NCI-H1048 (cell line): ENCODE data around the gene ASCL4.

Source experiments
- DNase-seq: peaks from one replicate; lab custom pipeline; 2025; lab: John Stamatoyannopoulos, UW

Gene ASCL4

DNA sequence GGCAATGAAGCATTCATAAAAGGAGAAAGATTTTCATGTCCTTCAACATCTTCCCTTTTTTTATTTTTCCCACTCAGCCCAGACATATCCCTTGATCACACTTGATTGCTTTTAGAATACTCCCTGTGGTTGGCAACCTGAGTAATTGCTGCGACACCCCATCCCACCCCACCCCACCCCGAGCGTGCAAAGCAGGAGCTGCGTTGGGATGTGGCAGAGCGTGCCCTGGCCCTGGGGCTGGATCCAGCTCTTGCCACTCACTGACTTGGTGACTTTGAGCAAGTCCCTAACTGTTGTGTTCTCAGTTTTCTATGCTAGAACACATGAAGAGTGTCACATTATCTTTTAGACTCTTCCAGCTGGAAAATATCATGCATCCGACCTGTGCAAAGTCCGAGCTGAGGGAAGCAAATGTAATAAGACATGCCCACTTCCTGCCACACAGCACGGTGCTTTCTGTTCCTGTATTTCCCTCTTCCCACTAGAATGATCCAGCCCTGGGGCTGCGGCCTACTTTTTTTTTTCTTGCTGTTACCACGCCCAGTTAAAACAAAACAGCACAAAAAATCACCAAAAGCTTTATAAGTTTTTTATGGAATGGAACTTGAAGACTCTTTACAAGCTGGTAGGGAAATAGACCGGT, 4.0 kb downstream of the ASCL4 start:
- DNase-seq = no peak

DNA sequence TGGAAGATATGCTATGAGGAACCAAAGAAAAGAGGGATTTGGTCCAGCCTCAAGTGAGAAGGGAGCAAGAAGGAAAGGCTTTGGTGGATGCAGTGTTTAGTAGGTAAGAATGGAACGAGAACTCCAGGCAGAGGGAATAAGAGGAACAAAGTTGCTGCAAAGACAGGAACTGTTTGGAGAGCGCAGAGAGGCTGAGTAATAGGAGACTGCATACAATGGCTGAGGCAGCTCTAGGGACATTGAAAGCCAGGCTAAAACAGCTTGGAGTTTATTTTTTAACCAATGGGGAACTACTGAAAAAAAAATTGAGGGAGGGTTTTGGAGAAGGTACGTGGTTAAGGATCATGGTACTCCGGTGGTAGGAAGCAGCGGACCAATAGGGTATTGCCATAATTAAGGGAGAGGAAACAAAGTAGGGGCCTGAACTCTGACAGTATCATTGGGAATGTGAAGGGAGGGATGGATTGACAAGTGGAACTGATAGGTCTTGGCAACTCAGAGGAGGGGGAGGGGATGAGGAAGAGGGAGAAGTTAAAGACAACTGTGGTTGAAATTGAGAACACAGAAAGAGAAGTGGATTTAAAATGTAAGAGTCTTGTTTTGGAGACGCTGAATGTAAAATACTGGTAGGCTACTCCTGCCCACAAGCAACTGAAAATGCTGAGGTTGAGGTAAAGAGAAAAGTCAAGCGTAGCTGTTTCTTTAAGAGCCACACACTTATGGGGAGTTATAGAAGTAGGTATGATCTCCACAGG, 4.8 kb downstream of the ASCL4 start:
- DNase-seq = no peak

DNA sequence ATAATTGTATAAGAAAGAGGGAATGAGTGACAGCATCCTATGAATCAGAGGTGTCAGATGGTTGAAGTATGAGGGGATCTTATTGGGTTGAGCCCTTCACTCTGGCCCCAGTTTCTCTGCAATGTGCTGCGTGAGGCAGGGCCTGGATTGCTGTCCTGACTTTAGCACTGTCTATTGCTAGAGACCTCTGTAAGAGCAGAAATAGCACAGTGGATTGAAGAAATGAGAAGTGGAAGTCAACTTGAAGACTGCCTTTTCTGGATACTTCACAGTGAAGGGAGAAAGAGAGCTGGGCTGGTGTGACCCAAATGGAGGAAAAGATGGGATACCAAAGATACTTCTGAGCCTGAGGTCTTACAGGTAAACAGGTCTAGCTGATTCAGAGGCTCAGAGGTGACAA, 5.8 kb downstream of the ASCL4 start:
- DNase-seq = no peak

DNA sequence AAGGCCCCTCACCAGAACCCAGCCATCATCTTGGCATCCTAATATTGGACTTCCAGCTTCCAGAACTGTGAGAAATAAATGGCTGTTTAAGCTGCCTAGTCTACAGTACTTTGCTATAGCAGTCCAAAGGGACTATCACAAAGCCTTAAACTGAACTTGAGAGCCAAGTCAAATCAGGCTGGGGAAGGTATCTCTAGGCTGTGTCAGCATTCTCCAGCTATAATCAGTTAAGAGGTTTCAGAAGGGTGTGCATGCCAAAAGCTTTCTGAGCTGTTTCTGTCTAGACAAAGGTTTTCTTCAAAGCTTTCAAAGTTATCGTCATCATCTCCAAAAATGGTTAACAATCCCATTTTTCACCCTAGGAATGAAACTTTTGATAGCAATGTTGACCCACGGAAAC, 7.6 kb downstream of the ASCL4 start:
- DNase-seq = no peak

DNA sequence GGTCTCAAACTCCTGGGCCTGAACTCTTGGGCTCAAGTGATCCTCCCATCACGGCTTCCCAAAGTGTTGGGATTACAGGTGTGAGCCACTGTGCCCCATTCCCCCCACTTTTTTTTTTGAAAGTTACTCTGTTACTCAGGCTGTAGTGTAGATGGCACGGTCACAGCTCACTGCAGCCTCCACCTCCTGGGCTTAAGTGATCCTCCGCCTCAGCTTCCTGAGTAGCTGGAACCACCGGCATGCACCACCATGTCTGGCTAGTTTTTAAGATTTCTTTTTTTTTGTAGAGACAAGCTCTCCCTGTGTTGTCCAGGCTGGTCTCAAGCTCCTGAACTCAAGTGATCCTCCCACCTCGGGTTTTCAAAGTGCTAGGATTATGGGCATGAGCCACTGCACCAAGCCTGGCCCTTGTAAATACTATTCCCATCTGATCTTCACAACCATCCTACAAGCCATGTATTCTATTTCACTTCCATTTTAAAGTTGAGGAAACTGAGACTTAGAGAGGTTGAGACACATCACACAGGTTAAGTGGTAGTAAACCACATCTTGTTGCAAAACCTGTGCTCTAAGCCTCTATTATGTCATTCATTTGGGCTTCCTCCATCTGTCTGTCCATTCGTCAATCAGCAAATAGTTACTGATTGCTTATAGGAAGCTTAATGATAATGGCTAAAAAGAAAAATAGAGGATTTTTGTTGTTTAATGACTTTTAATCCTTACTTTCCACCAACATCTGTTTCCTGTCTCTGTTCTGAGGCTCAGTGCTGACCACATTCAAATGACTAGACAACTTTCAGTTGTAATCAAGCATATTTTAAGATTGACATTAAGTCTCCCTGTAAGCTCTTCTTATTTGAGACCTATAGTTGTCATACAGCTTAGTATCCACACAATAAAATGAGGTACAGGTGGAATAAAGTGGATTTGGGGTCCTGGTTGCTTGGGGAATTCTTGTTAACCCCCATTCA, 9.2 kb downstream of the ASCL4 start:
- DNase-seq = no peak

DNA sequence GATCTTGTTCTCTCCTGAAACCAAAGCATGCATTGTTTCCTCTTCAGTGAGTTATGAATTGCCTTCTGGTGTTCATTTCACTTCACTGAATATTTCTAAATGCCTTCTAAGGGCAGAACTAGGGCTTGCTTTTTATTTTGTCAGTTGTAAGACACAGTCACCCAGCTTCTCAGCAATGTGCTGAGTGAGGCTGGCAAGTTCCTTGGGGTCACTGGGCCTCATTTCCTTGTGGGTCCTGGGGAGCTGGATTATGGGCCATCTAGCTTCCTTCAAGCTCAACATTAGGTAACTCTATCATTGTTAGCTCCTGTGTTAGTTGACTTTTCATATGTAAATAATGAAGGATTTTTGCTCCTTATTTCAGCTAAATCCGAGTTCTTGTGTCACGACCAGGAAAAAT, 13.8 kb downstream of the ASCL4 start:
- no peak for DNase-seq

DNA sequence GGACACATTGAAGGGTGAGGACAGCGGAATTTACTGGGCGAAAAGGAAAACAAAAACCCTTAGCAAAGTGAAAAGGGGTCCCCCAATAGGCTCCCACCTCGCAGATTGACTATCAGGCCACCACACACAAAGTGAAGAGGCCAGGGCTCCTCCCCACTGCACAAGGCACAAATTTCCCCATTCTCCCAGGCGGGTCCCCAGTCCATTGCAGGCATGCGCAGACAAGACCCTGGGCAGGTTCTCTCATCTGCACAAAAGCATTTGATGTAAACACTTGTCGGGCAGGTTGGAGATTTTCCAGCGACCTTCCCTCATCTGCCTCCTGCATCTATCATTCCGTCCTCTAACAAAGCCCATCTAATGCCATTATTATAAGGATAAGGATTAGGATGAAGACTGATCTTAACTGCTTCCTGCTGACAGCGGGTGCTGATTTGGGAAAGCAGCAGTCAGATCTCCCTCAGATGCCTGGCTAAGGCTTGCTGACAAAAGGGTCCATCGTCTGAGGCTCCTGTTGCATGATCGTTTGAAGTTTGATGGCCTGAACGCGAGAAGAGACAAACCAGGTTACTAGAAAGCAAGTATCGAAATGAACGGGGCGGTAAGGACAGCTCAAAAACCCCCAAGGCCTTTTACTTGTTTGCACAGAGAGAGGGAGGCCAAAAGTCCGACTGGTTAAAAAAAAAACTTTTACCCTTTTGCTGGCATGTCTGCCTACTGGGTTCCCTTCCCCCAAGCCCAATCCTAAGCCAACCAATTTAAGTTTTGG, 14.4 kb downstream of the ASCL4 start:
- DNase-seq = no peak

DNA sequence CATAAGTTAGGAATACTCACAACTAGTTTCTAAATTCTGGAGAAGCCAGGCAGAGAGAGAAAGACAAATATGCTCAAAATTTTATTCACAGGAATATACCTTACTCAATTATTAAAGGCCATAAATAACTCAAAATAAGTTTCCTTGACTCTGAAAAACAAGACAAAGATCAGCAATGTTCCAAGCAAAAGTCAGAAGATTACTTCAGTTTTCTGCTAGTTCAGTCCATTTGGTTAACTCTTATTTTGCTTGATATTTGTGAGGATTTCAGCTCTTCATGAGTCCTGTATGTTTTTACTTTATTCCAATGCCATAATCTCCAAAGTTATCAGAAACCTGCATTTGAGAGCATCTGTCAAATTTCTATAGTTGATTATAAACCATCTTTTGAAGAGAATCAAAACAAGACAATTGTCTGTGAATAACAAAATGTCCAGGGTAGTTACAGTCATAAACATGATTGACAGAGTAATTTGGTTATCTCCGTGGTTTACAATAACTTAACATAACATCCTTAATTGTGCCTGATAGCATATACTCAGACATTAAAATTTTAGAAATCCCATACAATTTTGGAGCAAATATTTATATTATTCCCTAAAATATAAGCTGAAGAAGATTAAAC, 17.1 kb downstream of the ASCL4 start:
- DNase-seq = no peak

DNA sequence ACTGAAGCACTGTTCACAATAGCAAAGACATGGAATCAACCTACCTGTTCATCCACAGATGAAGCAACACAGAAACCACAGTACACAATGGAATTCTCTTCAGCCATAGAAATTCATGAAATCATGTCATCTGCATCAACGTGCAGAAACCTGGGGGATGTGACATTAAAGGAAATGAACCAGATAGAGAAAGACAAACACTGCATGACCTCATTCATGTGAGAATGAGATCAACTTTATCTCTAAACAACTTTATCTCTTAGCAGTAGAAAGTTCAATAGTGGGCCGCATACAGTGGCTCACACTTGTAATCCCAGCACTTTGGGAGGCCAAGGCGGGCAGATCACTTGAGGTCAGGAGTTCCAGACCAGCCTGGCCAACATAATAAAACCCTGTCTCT, 19.9 kb downstream of the ASCL4 start:
- DNase-seq = no peak

DNA sequence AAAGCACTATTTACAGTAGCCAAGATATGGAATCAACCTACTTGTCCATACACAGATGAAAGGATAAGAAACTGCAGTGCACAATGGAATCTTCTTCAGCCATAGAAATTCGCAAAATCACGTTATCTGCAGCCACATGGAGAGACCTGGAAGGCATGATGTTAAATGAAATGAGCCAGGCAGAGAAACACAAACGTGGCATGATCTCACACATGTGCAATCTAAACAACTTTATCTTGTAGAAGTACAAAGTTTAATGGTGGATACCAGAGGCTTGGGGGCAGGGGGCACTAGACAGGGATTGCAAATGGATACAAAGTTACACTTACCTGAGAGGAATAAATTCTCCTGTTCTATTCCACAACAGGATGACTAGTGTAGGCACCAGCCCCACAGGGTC, 24.1 kb downstream of the ASCL4 start:
- no peak for DNase-seq

DNA sequence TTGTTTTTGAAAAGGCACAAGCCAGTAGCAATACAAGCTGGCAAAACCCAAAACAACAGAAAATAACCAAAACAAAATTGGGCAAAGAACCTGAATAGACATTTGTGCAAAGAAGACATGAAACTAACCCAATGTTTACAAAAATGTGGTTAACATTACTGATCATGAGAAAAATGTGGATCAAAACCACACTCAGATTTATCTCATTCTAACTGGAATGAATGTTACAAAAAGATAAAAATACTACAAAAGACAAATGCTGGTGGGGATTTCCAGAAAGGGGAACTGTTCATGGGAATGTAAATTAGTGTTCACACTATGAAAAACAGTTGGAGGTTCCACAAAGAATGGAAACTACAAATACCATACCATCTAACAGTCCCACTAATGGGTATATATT, 26.6 kb downstream of the ASCL4 start:
- DNase-seq = no peak

DNA sequence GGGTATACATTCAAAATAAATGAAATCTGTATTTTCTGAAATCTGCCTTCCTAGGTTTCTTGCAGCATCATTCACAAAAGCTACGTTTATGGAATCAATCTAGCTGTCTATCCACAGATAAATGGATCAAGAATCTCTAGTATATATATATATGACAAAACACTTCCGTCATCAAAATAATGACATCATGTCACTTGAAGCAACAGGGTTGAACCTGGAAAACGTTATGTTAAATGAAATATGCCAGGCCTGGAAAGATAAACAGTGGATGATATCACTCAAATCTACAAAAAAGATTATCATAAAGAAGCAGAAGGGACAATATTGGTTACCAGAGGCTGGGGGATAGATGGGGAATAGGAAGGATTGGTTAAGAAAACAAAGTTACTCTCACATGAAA, 28.6 kb downstream of the ASCL4 start:
- no peak for DNase-seq

DNA sequence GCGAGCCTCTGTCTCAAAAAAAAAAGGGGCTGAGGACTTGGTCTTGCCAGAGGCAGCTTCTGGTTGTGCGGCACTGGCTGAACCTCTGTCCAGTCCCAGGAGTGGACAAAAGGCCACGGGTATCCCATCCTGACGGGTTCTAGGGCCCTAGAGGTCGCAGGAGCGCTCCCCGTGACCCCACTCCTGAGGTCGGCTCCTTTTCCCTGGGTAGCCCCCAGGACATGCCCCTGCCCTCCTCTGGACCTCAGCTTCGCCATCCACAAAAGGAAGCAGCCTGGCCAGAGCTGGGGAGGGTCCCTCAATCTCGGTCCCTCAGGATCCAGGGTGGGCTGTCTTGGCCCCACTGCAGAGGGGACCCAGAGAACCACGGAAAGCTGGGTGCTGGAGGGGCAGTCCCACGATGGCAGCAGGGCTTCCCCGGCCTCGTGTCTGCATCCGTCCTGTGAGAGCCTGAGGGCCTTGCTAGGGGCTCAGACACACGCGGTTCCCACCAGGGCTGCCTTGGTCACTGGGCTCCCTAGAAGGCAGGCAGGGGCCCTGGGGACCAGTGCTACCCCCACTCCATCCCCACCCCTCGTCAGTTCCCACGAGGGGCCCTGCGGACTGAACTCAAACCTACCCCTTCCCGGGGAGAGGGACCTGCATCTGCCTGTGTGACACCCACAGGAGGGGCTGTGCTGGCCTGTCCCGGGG, 31.1 kb downstream of the ASCL4 start:
- DNase-seq = no peak

DNA sequence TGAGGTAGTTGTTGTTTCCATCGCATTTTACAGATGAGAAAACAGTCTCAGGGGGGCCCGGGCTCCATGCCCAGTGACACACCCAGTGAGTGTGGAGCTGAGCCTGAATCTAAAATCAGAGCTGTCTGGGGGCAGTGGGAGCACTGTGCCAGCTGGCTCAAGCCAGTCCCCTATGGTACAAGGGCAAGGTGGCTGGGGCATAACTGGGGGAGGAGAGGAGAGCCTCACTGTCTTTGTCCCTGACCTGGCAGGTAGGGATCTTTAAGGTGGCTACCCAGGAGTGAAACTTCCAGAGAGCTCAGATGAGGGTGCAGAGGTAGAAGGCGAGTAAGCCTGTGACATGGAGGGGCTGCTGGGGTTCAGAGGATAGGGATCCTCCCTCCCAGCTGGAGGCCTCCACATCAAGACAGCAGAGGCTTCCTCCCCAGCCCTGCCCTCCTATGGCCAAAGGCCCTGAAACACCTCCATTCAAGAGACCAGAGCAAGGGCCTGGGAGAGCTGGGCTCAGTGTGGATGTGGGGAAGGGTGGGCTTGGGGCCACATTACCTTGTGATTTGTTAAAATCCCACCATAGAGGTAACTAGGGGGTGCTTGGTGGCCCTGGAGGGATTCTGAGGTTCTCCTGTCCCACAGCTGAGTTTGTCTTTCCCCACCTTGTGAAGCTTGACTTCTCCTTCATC, 33.1 kb downstream of the ASCL4 start:
- DNase-seq = no peak

DNA sequence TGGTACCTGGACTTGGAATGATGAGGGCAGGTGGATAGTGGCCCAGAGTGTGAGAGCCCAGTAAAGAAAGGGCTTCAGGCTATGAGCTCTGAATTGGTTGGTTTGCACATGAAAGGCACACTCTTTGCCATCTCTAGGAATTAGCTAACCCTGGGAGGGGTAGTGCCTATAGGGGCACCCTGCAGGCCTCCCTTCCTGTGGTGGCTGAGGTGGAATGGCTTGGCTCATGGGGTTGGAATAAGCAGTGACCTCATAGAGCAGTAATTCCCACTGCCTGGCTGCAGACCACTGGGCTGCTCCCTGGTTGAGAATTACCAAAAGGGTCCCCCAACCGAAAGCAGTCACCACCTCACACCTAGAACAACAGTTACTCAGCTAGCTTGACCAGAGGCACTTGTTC, 42.7 kb downstream of the ASCL4 start:
- no peak for DNase-seq

DNA sequence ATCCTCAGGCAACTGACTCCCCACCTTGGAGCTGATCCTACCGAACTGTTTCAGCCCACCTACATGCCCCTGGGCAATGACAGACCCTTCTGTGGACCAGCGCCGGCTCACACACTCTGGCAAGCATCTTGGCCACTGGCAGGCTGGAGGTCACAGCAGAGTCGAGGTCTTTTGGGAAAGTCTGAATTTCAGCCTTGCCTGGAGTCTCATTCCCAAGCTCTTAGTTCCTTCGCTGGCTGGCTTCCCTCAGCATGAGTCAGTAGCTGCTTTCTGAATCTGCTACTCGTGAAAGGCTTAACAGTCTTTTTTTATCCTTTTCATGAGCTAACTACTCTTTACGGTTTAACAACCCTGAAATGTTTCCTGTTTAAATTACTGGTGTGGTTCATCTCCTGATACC, 44.5 kb downstream of the ASCL4 start:
- no peak for DNase-seq

DNA sequence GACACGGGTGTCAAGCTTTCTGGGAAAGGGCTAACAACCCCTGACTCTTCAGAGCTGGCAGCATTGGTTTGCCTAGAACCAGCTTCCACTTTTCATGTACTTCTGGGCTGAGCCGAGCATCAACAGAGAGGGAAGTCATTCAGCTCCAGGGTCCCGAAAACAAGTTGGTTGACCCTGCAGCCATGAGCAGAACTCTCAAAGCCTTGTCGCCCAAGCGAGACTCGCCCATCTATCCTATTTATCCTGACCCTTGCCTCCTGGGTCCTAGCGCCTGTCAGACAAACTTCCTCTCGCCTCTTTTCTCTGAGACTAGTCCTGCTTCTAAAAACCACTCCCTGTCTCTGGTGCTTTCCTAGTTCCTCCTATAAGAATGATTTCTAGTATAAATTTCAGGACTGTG, 47.9 kb downstream of the ASCL4 start:
- DNase-seq = no peak
